Loucy (cell line): Measurements from ENCODE around the gene MRPS18B.

Source experiments
- H2AFZ ChIP-seq: fragments of 200-600 bp; sonication (generic); 2 replicates; pipeline ENCODE4 v1.6.0; 2016; ENCODE audit warnings: antibody characterized with exemption, mild to moderate bottlenecking, low read length, moderate library complexity
- H3F3A ChIP-seq: fragments of 200-600 bp; 2 replicates; pipeline ENCODE4 v1.6.0; 2016; ENCODE audit warnings: antibody characterized with exemption, low read depth, mild to moderate bottlenecking
- H3K27me3 ChIP-seq: fragments of 200-600 bp; sonication (generic); 2 replicates; pipeline ENCODE4 v1.6.1; 2014; ENCODE audit warnings: low read length, mild to moderate bottlenecking; ENCODE audit not compliant: insufficient read depth, poor library complexity, severe bottlenecking
- H3K36me3 ChIP-seq: fragments of 200-600 bp; sonication (generic); 2 replicates; pipeline ENCODE4 v1.6.1; 2016; ENCODE audit warnings: low read length; ENCODE audit not compliant: insufficient read depth
- H3K4me1 ChIP-seq: fragments of 200-600 bp; sonication (generic); 2 replicates; pipeline ENCODE4 v1.5.1; 2014; ENCODE audit warnings: low read length, mild to moderate bottlenecking; ENCODE audit not compliant: insufficient read depth, poor library complexity, severe bottlenecking
- H3K4me2 ChIP-seq: fragments of 200-600 bp; sonication (generic); 2 replicates; pipeline ENCODE4 v1.6.0; 2014; ENCODE audit warnings: antibody characterized with exemption, low read length, low read depth, mild to moderate bottlenecking; ENCODE audit not compliant: poor library complexity, severe bottlenecking
- H3K4me3 ChIP-seq: fragments of 200-600 bp; sonication (generic); 2 replicates; pipeline ENCODE4 v1.5.1; 2014; ENCODE audit warnings: low read length, mild to moderate bottlenecking, mixed read lengths; ENCODE audit not compliant: poor library complexity, severe bottlenecking
- H3K79me2 ChIP-seq: fragments of 200-600 bp; sonication (generic); 2 replicates; pipeline ENCODE4 v1.6.1; 2014; ENCODE audit warnings: low read length; ENCODE audit not compliant: insufficient read depth
- H3K9ac ChIP-seq: fragments of 200-600 bp; sonication (generic); 2 replicates; pipeline ENCODE4 v1.6.0; 2014; ENCODE audit warnings: mild to moderate bottlenecking, low read depth, low read length, moderate library complexity; ENCODE audit not compliant: poor library complexity, severe bottlenecking
- H3K9me2 ChIP-seq: fragments of 200-600 bp; sonication (generic); replicated peaks from 2 replicates; pipeline ENCODE4 v1.6.1; 2016; ENCODE audit warnings: low read depth, low read length, mixed read lengths
- H3K9me3 ChIP-seq: fragments of 200-600 bp; sonication (generic); 2 replicates; pipeline ENCODE4 v1.6.1; 2014; ENCODE audit warnings: mild to moderate bottlenecking, antibody characterized with exemption, low read length, low read depth; ENCODE audit not compliant: insufficient read depth
- H4K20me1 ChIP-seq: fragments of 200-600 bp; sonication (generic); 2 replicates; pipeline ENCODE4 v1.6.0; 2014; ENCODE audit warnings: antibody characterized with exemption, low read length, mild to moderate bottlenecking; ENCODE audit not compliant: insufficient read depth, poor library complexity, severe bottlenecking
- EZH2phosphoT487 ChIP-seq: fragments of 200-600 bp; IDR thresholded peaks from 2 replicates; pipeline ENCODE4 v1.6.1; 2018; ENCODE audit warnings: antibody characterized with exemption, mild to moderate bottlenecking, moderate library complexity, borderline replicate concordance
- TF ChIP-seq, protein P1 (sequence below): fragments of 200-600 bp; sonication (generic); conservative IDR thresholded peaks from 2 replicates; pipeline ENCODE4 v1.5.1; 2014; ENCODE audit warnings: mild to moderate bottlenecking, antibody characterized with exemption, low read length

MRPS18B gene

DNA sequence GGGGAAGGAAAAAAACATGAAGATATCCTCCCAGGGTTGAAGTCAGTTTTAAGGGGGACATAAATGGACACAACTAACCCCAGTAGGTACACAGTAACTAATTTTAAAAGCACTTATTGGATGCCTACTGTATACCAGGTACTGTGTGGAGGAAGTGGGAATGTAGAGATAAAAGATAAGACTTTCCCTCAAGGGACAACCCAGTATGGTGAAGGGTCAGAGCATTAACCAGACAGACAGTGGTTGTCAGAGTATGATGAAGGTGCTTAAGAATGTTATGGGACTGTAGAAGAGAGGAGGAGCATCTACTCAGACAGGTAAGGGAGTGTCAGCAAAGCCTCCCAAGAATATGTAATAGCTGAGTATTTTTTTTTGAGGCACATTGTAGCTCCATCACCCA, 45.5 kb upstream of the MRPS18B start:
- peaks cover 58% of the 10 kb centered on the region for H3K79me2 ChIP-seq
- TF ChIP-seq, protein P1, sequence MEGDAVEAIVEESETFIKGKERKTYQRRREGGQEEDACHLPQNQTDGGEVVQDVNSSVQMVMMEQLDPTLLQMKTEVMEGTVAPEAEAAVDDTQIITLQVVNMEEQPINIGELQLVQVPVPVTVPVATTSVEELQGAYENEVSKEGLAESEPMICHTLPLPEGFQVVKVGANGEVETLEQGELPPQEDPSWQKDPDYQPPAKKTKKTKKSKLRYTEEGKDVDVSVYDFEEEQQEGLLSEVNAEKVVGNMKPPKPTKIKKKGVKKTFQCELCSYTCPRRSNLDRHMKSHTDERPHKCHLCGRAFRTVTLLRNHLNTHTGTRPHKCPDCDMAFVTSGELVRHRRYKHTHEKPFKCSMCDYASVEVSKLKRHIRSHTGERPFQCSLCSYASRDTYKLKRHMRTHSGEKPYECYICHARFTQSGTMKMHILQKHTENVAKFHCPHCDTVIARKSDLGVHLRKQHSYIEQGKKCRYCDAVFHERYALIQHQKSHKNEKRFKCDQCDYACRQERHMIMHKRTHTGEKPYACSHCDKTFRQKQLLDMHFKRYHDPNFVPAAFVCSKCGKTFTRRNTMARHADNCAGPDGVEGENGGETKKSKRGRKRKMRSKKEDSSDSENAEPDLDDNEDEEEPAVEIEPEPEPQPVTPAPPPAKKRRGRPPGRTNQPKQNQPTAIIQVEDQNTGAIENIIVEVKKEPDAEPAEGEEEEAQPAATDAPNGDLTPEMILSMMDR, result no peak
- TF ChIP-seq EZH2phosphoT487, result no peak

DNA sequence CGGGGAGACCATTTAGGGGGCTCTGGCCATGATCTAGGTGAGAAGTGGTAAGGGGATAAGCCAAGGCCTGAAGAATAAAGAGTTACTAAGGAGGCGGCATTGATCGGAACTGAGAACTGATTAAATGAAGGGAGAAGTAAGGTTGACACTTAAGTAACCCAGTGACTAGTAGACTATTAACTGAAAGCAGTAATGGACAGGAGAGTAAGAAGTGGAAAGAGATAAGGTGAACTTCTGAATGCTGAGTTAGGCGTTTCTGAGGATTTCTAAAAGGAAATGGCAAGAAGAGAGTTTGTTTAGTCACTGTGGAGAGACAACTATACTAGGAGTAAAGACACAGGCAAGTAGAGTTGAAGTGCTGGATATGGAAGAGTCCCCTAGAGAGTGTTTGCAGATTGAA, 44.5 kb upstream of the MRPS18B start:
- H3K4me2 ChIP-seq, result peak overlapping the region; percentile 88
- peaks cover 63% of the 10 kb centered on the region for H3K79me2 ChIP-seq
- peaks cover 16% of the 10 kb centered on the region; the same call in 1 of the 2 replicates for H3K36me3 ChIP-seq
- no peaks in the 10 kb centered on the region for H3K9me3 ChIP-seq
- no peaks in the 10 kb centered on the region for H3K9me2 ChIP-seq
- H3K9ac ChIP-seq, result peak overlapping the region; percentile 85
- TF ChIP-seq, protein P1, result no peak
- no peak for TF ChIP-seq EZH2phosphoT487
- peaks cover 42% of the 10 kb centered on the region for H3K4me1 ChIP-seq
- no peaks in the 10 kb centered on the region for H3F3A ChIP-seq
- peak overlapping the region; percentile 91 for H3K4me3 ChIP-seq
- no peaks in the 10 kb centered on the region for H3K27me3 ChIP-seq
- H4K20me1 ChIP-seq, result peaks cover 60% of the 10 kb centered on the region
- H2AFZ ChIP-seq, result no peak overlapping the region

More for the DNA sequence above, 45.5 kb upstream of the MRPS18B start:
- no peaks in the 10 kb centered on the region for H3F3A ChIP-seq
- H3K9ac ChIP-seq, result peak overlapping the region; percentile 85
- H3K4me2 ChIP-seq, result peak overlapping the region; percentile 88
- no peak overlapping the region for H2AFZ ChIP-seq
- no peaks in the 10 kb centered on the region for H3K9me2 ChIP-seq
- H3K36me3 ChIP-seq, result peaks cover 6% of the 10 kb centered on the region; the same call in 1 of the 2 replicates
- H3K9me3 ChIP-seq, result no peaks in the 10 kb centered on the region
- no peaks in the 10 kb centered on the region for H3K27me3 ChIP-seq
- H3K4me1 ChIP-seq, result peaks cover 42% of the 10 kb centered on the region
- peak overlapping the region; percentile 91 for H3K4me3 ChIP-seq
- peaks cover 55% of the 10 kb centered on the region for H4K20me1 ChIP-seq

DNA sequence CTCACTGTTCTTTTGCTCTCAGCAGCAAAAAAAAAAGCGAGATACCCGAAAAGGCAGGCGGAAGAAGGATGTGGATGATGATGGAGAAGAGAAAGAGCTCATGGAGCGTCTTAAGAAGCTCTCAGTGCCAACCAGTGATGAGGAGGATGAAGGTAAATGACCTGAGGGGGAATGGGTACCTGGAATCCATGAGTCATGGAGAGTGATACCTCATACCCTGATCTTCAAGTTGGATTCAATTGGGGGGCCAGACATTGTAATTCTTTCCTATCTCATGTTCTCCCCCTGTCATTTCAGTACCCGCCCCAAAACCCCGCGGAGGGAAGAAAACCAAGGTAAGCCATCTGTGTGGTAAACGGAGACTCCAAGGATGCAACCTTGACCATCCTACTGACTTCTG, 39.6 kb upstream of the MRPS18B start:
- Histone ChIP-seq H2AFZ (no peak overlapping the region), H3K4me2 (no peak overlapping the region), H3K27me3 (no peaks in the 10 kb centered on the region), H3K36me3 (peaks cover 59% of the 10 kb centered on the region; the same call in 1 of the 2 replicates), H3K4me1 (peaks cover 24% of the 10 kb centered on the region), H4K20me1 (peaks cover 45% of the 10 kb centered on the region), H3K4me3 (no peak overlapping the region), H3F3A (no peaks in the 10 kb centered on the region), H3K9me3 (no peaks in the 10 kb centered on the region), H3K79me2 (peaks cover 46% of the 10 kb centered on the region), H3K9me2 (no peaks in the 10 kb centered on the region), H3K9ac (no peak overlapping the region)
- TF ChIP-seq, protein P1, result no peak
- no peak for TF ChIP-seq EZH2phosphoT487
